H9 (cell line): ENCODE measurements around the gene SERINC1. TPM values are rescaled to one million over a fixed set of nuclear protein-coding genes. Genes with fewer than 3 reads are reported as not detected.

Experiments
- DNase-seq: peaks from one replicate; pipeline ENCODE4 v3.0.0-alpha.2; 2017
- H2AFZ ChIP-seq: one replicate; pipeline ENCODE4 v1.6.1; 2013; ENCODE audit warnings: mild to moderate bottlenecking, low read length, control low read depth, moderate library complexity
- H2AK5ac ChIP-seq: 2 replicates; pipeline ENCODE4 v1.6.1; 2013; ENCODE audit warnings: low read length, control low read depth, mixed read lengths; ENCODE audit not compliant: insufficient read length
- H2BK120ac ChIP-seq: one replicate; pipeline ENCODE4 v1.6.1; 2013; ENCODE audit warnings: low read depth, mild to moderate bottlenecking, low read length, control low read depth, inconsistent platforms; ENCODE audit not compliant: poor library complexity, severe bottlenecking
- H2BK12ac ChIP-seq: 2 replicates; pipeline ENCODE4 v1.6.1; 2013; ENCODE audit warnings: low read length, control low read depth, mixed read lengths, low read depth; ENCODE audit not compliant: insufficient read length
- H2BK15ac ChIP-seq: 2 replicates; pipeline ENCODE4 v1.6.1; 2013; ENCODE audit warnings: low read depth, low read length, control low read depth
- H2BK20ac ChIP-seq: one replicate; pipeline ENCODE4 v1.6.1; 2013; ENCODE audit warnings: low read depth, mild to moderate bottlenecking, low read length, control low read depth, inconsistent platforms; ENCODE audit not compliant: poor library complexity, severe bottlenecking
- H2BK5ac ChIP-seq: 2 replicates; pipeline ENCODE4 v1.6.1; 2013; ENCODE audit warnings: low read length, control low read depth, mixed read lengths; ENCODE audit not compliant: insufficient read length
- H3K14ac ChIP-seq: 2 replicates; pipeline ENCODE4 v1.6.1; 2013; ENCODE audit warnings: low read length, control low read depth; ENCODE audit not compliant: insufficient read depth
- H3K18ac ChIP-seq: 2 replicates; pipeline ENCODE4 v1.6.1; 2013; ENCODE audit warnings: low read depth, mild to moderate bottlenecking, mixed read lengths, low read length, control low read depth; ENCODE audit not compliant: insufficient read length
- H3K23ac ChIP-seq: 2 replicates; pipeline ENCODE4 v1.6.1; 2013; ENCODE audit warnings: low read length, control low read depth, mixed read lengths, low read depth; ENCODE audit not compliant: insufficient read length
- H3K23me2 ChIP-seq: 2 replicates; pipeline ENCODE4 v1.6.1; 2013; ENCODE audit warnings: low read depth, mild to moderate bottlenecking, mixed read lengths, low read length, control low read depth; ENCODE audit not compliant: insufficient read length, poor library complexity, severe bottlenecking
- H3K27ac ChIP-seq: 2 replicates; pipeline ENCODE4 v1.5.1; 2013; ENCODE audit warnings: low read length, control low read depth, mixed read lengths, low read depth; ENCODE audit not compliant: insufficient read length
- H3K27me3 ChIP-seq: 2 replicates; pipeline ENCODE4 v1.6.1; 2013; ENCODE audit warnings: low read length, control low read depth, inconsistent platforms; ENCODE audit not compliant: insufficient read depth
- H3K4ac ChIP-seq: 2 replicates; pipeline ENCODE4 v1.6.1; 2013; ENCODE audit warnings: low read depth, mild to moderate bottlenecking, control low read depth, inconsistent platforms, low read length, moderate library complexity
- H3K4me1 ChIP-seq: 2 replicates; pipeline ENCODE4 v1.6.1; 2013; ENCODE audit warnings: low read length, control low read depth, inconsistent platforms; ENCODE audit not compliant: insufficient read depth
- H3K4me2 ChIP-seq: 2 replicates; pipeline ENCODE4 v1.6.1; 2013; ENCODE audit warnings: low read length, control low read depth, mixed read lengths; ENCODE audit not compliant: insufficient read length, insufficient read depth
- H3K56ac ChIP-seq: 2 replicates; pipeline ENCODE4 v1.6.1; 2013; ENCODE audit warnings: low read depth, mild to moderate bottlenecking, mixed read lengths, low read length, control low read depth; ENCODE audit not compliant: insufficient read length
- H3K79me1 ChIP-seq: 2 replicates; pipeline ENCODE4 v1.6.1; 2013; ENCODE audit warnings: low read depth, mild to moderate bottlenecking, moderate library complexity, low read length, control low read depth, inconsistent platforms; ENCODE audit not compliant: insufficient read depth, poor library complexity, severe bottlenecking
- H3K79me2 ChIP-seq: 2 replicates; pipeline ENCODE4 v1.6.1; 2013; ENCODE audit warnings: low read length, control low read depth, inconsistent platforms; ENCODE audit not compliant: insufficient read depth
- H3K9ac ChIP-seq: 2 replicates; pipeline ENCODE4 v1.6.1; 2013; ENCODE audit warnings: low read length, control low read depth, mixed read lengths; ENCODE audit not compliant: insufficient read length; ENCODE audit errors: extremely low read depth
- H3K9me3 ChIP-seq: one replicate; pipeline ENCODE4 v1.6.1; 2013; ENCODE audit warnings: low read depth, low read length, inconsistent platforms; ENCODE audit not compliant: control insufficient read depth
- H3T11ph ChIP-seq: one replicate; pipeline ENCODE4 v1.6.1; 2013; ENCODE audit warnings: mild to moderate bottlenecking, low read length, control low read depth, inconsistent platforms
- H4K20me1 ChIP-seq: one replicate; pipeline ENCODE4 v1.6.1; 2013; ENCODE audit not compliant: control insufficient read depth, insufficient read length, insufficient read depth
- H4K5ac ChIP-seq: 2 replicates; pipeline ENCODE4 v1.6.1; 2013; ENCODE audit warnings: low read depth, mild to moderate bottlenecking, mixed read lengths, low read length, control low read depth; ENCODE audit not compliant: insufficient read length
- H4K8ac ChIP-seq: replicated peaks from 2 replicates; pipeline ENCODE4 v1.6.1; 2013; ENCODE audit warnings: low read length, control low read depth, mixed read lengths, low read depth; ENCODE audit not compliant: insufficient read length
- H4K91ac ChIP-seq: 2 replicates; pipeline ENCODE4 v1.6.1; 2013; ENCODE audit warnings: low read depth, mild to moderate bottlenecking, moderate library complexity, mixed read lengths, low read length, control low read depth; ENCODE audit not compliant: insufficient read length
- H3K27ac Mint-ChIP-seq, 3 experiments: 2 replicates in 2 of 3; 3 replicates in 1 of 3; pipeline ENCODE4 v1.8.0; 2020 to 2021; ENCODE audit warnings: mixed read lengths in 3 of 3, mild to moderate bottlenecking in 1 of 3, moderate library complexity in 1 of 3
- H3K27me3 Mint-ChIP-seq: 2 replicates; pipeline ENCODE4 v1.8.0; 2021; ENCODE audit warnings: low read depth, mild to moderate bottlenecking, moderate library complexity, mixed read lengths
- H3K36me3 Mint-ChIP-seq, 3 experiments: 2 replicates in 2 of 3; 3 replicates in 1 of 3; pipeline ENCODE4 v1.8.0; 2020 to 2021; ENCODE audit warnings: low read depth in 3 of 3, mixed read lengths in 3 of 3; ENCODE audit not compliant: insufficient read depth in 1 of 3
- H3K4me1 Mint-ChIP-seq, 2 experiments: 2 replicates each; pipeline ENCODE4 v1.8.0; 2020; ENCODE audit warnings: mixed read lengths in 2 of 2
- H3K4me3 Mint-ChIP-seq, 2 experiments: 2 replicates in 1 of 2; 3 replicates in 1 of 2; pipeline ENCODE4 v1.8.0; 2020 to 2021; ENCODE audit warnings: mild to moderate bottlenecking in 2 of 2, mixed read lengths in 2 of 2, moderate library complexity in 1 of 2
- H3K9me3 Mint-ChIP-seq, 2 experiments: 2 replicates in 1 of 2; 3 replicates in 1 of 2; pipeline ENCODE4 v1.8.0; 2020; ENCODE audit warnings: mild to moderate bottlenecking in 2 of 2, mixed read lengths in 2 of 2, moderate library complexity in 1 of 2
- whole genome bisulfite sequencing: extraction: QIAGEN DNeasy Blood & Tissue Kit; methylation state at CpG from one replicate; pipeline ENCODE4 v1.1.7; 2013; ENCODE audit warnings: missing lambda C conversion rate, low lambda C conversion rate, mixed read lengths; ENCODE audit not compliant: insufficient read length; ENCODE audit errors: extremely low coverage; 5-methylcytosine and 5-hydroxymethylcytosine counted together
- total RNA-seq: library from RNA; stranded (reverse); gene quantifications from 2 replicates; pipeline ENCODE4 v1.2.1, GENCODE V29; 2021
- TF ChIP-seq, protein P1 (sequence below): fragments of 200-600 bp; sonication (generic); conservative IDR thresholded peaks from 3 replicates; pipeline ENCODE4 v1.8.0; 2021; ENCODE audit warnings: antibody characterized with exemption, mild to moderate bottlenecking

Gene SERINC1
- total RNA-seq, 1 experiment from 2014 or later = 48.4 TPM

DNA sequence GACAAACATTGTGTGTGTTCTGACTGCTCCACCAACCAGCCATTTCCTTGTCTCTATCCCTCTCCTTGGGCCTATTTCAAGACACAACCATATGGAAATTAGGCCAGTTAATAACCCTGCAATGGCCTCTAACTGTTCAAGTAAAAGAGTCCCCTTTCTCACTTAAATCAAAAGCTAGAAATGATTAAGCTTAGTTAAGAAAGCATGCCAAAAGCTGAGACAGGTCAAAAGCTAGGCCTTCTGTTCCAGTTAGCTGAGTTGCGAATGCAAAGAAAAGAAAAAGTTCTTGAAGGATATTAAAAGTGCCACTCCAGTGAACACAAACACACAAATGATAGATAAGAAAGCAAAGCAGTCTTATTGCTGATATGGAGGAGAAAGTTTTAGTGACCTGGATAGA, 22.5 kb downstream of the SERINC1 start:
- Histone ChIP-seq H4K5ac (no peak overlapping the region), H3T11ph (no peak overlapping the region), H4K8ac (no peak overlapping the region), H2BK120ac (no peak overlapping the region), H2BK20ac (no peak overlapping the region), H3K18ac (no peak overlapping the region), H3K79me1 (no peaks in the 10 kb centered on the region), H3K79me2 (no peaks in the 10 kb centered on the region), H4K20me1 (no peaks in the 10 kb centered on the region), H3K4me1 (no peaks in the 10 kb centered on the region), H3K14ac (no peak overlapping the region), H4K91ac (no peak overlapping the region), H3K4ac (no peak overlapping the region), H2BK15ac (no peak overlapping the region), H3K4me2 (no peak overlapping the region), H3K23me2 (no peaks in the 10 kb centered on the region), H3K23ac (no peak overlapping the region), H3K9ac (no peak overlapping the region), H3K27me3 (no peaks in the 10 kb centered on the region), H3K56ac (no peak overlapping the region), H3K9me3 (no peaks in the 10 kb centered on the region), H2BK12ac (no peak overlapping the region), H3K27ac (no peak overlapping the region), H2BK5ac (no peak overlapping the region), H2AFZ (no peak overlapping the region), H2AK5ac (no peak overlapping the region)
- Mint-ChIP-seq H3K36me3 (peaks cover 4 to 53% (median 46%) of the 10 kb centered on the region in 3 experiments; a peak in 6 of 7 replicates), H3K4me3 (no peak overlapping the region), H3K4me1 (peaks cover 7 to 15% of the 10 kb centered on the region in 2 experiments), H3K9me3 (no peaks in the 10 kb centered on the region), H3K27ac (no peak overlapping the region), H3K27me3 (no peaks in the 10 kb centered on the region)
- TF ChIP-seq, protein P1, sequence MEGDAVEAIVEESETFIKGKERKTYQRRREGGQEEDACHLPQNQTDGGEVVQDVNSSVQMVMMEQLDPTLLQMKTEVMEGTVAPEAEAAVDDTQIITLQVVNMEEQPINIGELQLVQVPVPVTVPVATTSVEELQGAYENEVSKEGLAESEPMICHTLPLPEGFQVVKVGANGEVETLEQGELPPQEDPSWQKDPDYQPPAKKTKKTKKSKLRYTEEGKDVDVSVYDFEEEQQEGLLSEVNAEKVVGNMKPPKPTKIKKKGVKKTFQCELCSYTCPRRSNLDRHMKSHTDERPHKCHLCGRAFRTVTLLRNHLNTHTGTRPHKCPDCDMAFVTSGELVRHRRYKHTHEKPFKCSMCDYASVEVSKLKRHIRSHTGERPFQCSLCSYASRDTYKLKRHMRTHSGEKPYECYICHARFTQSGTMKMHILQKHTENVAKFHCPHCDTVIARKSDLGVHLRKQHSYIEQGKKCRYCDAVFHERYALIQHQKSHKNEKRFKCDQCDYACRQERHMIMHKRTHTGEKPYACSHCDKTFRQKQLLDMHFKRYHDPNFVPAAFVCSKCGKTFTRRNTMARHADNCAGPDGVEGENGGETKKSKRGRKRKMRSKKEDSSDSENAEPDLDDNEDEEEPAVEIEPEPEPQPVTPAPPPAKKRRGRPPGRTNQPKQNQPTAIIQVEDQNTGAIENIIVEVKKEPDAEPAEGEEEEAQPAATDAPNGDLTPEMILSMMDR = no peak
- DNase-seq = no peak
- no CpG with 5 or more reads among the region's 1 CpG for WGBS
